Body of pancreas (tissue), 4 donors: Measurements from ENCODE around the gene ZFHX3. TPM values are rescaled to one million over a fixed set of nuclear protein-coding genes. Genes with fewer than 3 reads are reported as not detected.

Experiments used
- ATAC-seq: fragments of 150-250 bp; one replicate; pipeline ENCODE4 v1.9.1; 2016
- DNase-seq, 4 donors: peaks; one replicate each; pipeline ENCODE4 v3.0.0-alpha.2; 2019
- H3K27ac ChIP-seq, 4 donors: fragments of 200-600 bp; sonication (generic); 1 replicate in 3 of 4; 2 replicates in 1 of 4; pipeline versions ENCODE4 v1.5.1 to v1.6.1; 2016 to 2019; ENCODE audit warnings: mild to moderate bottlenecking in 1 of 4, mixed read lengths in 1 of 4, moderate library complexity in 1 of 4
- H3K27me3 ChIP-seq, 2 donors: fragments of 200-600 bp; sonication (generic); one replicate each; pipeline ENCODE4 v1.6.0; 2016; ENCODE audit warnings: mild to moderate bottlenecking in 1 of 2
- H3K36me3 ChIP-seq, 2 donors: fragments of 200-600 bp; sonication (generic); replicated peaks in 1 of 2; 2 replicates each; pipeline ENCODE4 v1.5.1; 2016; ENCODE audit warnings: low read depth in 2 of 2; ENCODE audit not compliant: insufficient read depth in 1 of 2
- H3K4me1 ChIP-seq: fragments of 200-600 bp; sonication (generic); one replicate; pipeline ENCODE4 v1.6.0; 2016
- H3K4me3 ChIP-seq, 2 donors: fragments of 200-600 bp; sonication (generic); 1 replicate in 1 of 2; 2 replicates in 1 of 2; pipeline ENCODE4 v1.5.1; 2016 to 2019
- H3K9me3 ChIP-seq, 3 donors: fragments of 200-600 bp; sonication (generic); 1 replicate in 2 of 3; 2 replicates in 1 of 3; pipeline ENCODE4 v1.5.1; 2016
- CTCF ChIP-seq, 7 experiments: fragments of 450-650 bp in 4 of 7; fragments of 200-600 bp in 3 of 7; sonication (generic) in 3 of 7; IDR thresholded peaks; one replicate each; pipeline ENCODE4 v1.5.1; 2016 to 2019; ENCODE audit warnings: antibody characterized with exemption in 7 of 7
- POLR2A ChIP-seq, 3 donors: fragments of 450-650 bp; IDR thresholded peaks; one replicate each; pipeline ENCODE4 v1.6.1; 2016; ENCODE audit warnings: antibody characterized with exemption in 3 of 3, mild to moderate bottlenecking in 2 of 3
- WGBS, 2 donors: methylation state at CpG; one replicate each; pipeline ENCODE4 v1.1.5; 2017; 5-methylcytosine and 5-hydroxymethylcytosine counted together
- intact Hi-C: fragments of 100-400 bp; cut with DNase I; formaldehyde crosslinking; loops from one replicate; pipeline ENCODE4 v1.15.1; 2023
- total RNA-seq, 2 donors: library from RNA; depleted of rRNA; stranded (reverse); fragments of >200 nt; gene quantifications; one replicate each; pipeline ENCODE4 v1.1.0, GENCODE V29; 2016

Gene ZFHX3
- total RNA-seq, 2 donors from 2014 or later: 22.4 to 24.6 TPM

- Histone ChIP-seq H3K4me1 (peaks cover 64% of the 10 kb centered on the region), H3K27ac (peak overlapping the region in 2 of 4 donors; percentile 0 to 78), H3K9me3 (no peaks in the 10 kb centered on the region), H3K4me3 (no peak overlapping the region), H3K27me3 (no peaks in the 10 kb centered on the region), H3K36me3 (peaks cover 0 to 2% of the 10 kb centered on the region in 2 donors)
- 85 to 86% methylated on average over 7 of the region's 7 CpGs for WGBS, 2 donors
- intact Hi-C loops: no loop called here
- no peak for TF ChIP-seq POLR2A (IDR thresholded peaks at IDR 0.05)
- TF ChIP-seq CTCF (IDR thresholded peaks at IDR 0.05): no peak
- DNase-seq (no peak), ATAC-seq (no peak)
Observed at GRCh38 chr16:72944757-72945485, 103.0 kb downstream of the ZFHX3 start.

DNA sequence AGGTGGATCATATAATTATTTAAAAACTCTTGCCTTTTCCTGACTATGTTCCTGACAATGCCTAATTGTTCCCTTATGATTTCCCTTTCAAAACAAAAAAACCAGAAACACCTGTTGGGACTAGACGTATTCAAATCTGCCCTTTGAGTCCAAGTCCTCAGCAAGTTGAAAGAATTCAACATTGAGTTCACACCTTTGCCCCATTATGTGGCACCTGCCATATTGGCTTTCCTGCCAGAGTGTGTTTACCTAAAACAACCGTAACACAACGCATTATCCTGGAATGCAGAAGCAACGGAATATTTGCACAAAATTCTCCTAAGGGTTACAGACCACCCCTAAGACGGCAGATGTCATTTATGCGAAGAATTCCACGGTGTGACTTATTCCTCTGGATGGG is 105.9 kb downstream of the ZFHX3 start:
- no peak overlapping the region for H3K4me3 ChIP-seq
- no peaks in the 10 kb centered on the region for H3K27me3 ChIP-seq
- no peak for TF ChIP-seq CTCF (IDR thresholded peaks at IDR 0.05)
- no peak for TF ChIP-seq POLR2A (IDR thresholded peaks at IDR 0.05)
- no peaks in the 10 kb centered on the region for H3K36me3 ChIP-seq
- no peak overlapping the region for H3K27ac ChIP-seq
- intact Hi-C loops: no loop called here
- WGBS, 2 donors: 67 to 70% methylated on average over 7 of the region's 7 CpGs
- H3K4me1 ChIP-seq: peaks cover 78% of the 10 kb centered on the region
- no peaks in the 10 kb centered on the region for H3K9me3 ChIP-seq
- DNase-seq (no peak), ATAC-seq (no peak)

GRCh38 chr16:72940886-72941285 is 107.0 kb downstream of the ZFHX3 start:
- ATAC-seq (no peak), DNase-seq (no peak)
- WGBS, 2 donors: 93 to 95% methylated on average over 5 of the region's 5 CpGs
- no peak overlapping the region for H3K27ac ChIP-seq
- TF ChIP-seq CTCF (IDR thresholded peaks at IDR 0.05): no peak
- no peak for TF ChIP-seq POLR2A (IDR thresholded peaks at IDR 0.05)
- H3K4me3 ChIP-seq: no peak overlapping the region
- H3K9me3 ChIP-seq: no peaks in the 10 kb centered on the region
- H3K36me3 ChIP-seq: no peaks in the 10 kb centered on the region
- H3K4me1 ChIP-seq: peaks cover 75% of the 10 kb centered on the region
- H3K27me3 ChIP-seq: no peaks in the 10 kb centered on the region
- intact Hi-C loops: no loop called here

DNA sequence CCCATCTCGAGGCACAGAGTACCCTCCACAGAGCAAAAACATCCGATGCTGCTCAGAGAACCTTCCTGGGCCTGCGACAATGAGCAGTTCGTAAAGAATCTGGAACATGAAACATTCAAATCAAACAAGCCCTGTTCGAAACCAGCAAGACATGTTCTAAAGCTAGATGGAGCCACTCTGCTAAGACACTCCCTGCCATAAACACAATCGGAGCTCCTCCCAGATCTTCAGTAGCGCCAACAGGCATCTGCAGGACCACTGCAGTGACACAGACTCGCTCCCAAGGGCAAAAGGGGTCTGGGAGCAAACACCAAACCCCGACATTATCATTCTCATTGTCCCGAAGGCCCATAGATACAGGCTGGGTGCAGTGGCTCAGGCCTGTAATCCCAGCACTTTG is 108.7 kb downstream of the ZFHX3 start:
- TF ChIP-seq CTCF (IDR thresholded peaks at IDR 0.05): no peak
- TF ChIP-seq POLR2A (IDR thresholded peaks at IDR 0.05): no peak
- Histone ChIP-seq H3K27ac (peak overlapping the region in 2 of 4 donors; percentile 53), H3K36me3 (no peaks in the 10 kb centered on the region), H3K4me3 (no peak overlapping the region), H3K4me1 (peaks cover 75% of the 10 kb centered on the region), H3K27me3 (no peaks in the 10 kb centered on the region), H3K9me3 (no peaks in the 10 kb centered on the region)
- WGBS, 2 donors: 83 to 91% methylated on average over 9 to 10 of the region's 10 CpGs
- DNase-seq: no peak
- intact Hi-C loops: no loop called here
- no peak for ATAC-seq

GRCh38 chr16:72938795-72939164 is 109.1 kb downstream of the ZFHX3 start:
- DNase-seq: peak; percentile 64 to 82 (median 76)
- H3K4me1 ChIP-seq: peaks cover 70% of the 10 kb centered on the region

More at GRCh38 chr16:72938795-72939164, 109.1 kb downstream of the ZFHX3 start:
- intact Hi-C loops: no loop called here
- no peaks in the 10 kb centered on the region for H3K9me3 ChIP-seq
- H3K36me3 ChIP-seq: no peaks in the 10 kb centered on the region
- peak; percentile 75 for ATAC-seq
- TF ChIP-seq CTCF (IDR thresholded peaks at IDR 0.05) (no peak), POLR2A (IDR thresholded peaks at IDR 0.05) (no peak)
- no peaks in the 10 kb centered on the region for H3K27me3 ChIP-seq
- WGBS, 2 donors: 33 to 34% methylated on average over 7 of the region's 7 CpGs
- no peak overlapping the region for H3K4me3 ChIP-seq
- peak overlapping the region in 3 of 4 donors; percentile 14 to 53 (median 53) for H3K27ac ChIP-seq
